NCI-H526 treated with DMSO at 0.1 percent for 48 hours (cell line): ENCODE results near the gene LRG1.
"Not testable (repeated sequence)": the region's sequence is repeated elsewhere in the genome, so short reads cannot be mapped to it uniquely, and the experiment has no call there.

Experiments
- DNase-seq: peaks from one replicate; lab custom pipeline; 2025; lab: John Stamatoyannopoulos, UW

LRG1 gene

DNA sequence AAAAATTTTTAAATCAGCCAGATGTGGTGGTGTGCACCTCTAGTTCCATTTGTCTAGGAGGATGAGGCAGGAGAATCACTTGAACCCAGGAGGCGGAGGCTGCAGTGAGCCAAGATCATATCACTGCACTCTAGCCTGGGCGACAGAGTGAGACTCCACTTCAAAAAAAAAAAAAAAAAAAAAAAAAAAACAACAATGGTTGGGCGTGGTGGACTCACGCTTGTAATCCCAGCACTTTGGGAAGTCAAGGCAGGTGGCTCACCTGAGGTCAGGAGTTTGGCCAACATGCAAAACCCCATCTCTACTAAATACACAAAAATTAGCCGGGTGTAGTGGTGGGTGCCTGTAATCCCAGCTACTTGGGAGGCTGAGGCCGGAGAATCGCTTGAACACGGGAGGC is 12.5 kb downstream of the LRG1 start:
- DNase-seq: not testable (repeated sequence)

GRCh38 chr19:4525563-4526002 is 14.3 kb downstream of the LRG1 start:
- DNase-seq: no peak

DNA sequence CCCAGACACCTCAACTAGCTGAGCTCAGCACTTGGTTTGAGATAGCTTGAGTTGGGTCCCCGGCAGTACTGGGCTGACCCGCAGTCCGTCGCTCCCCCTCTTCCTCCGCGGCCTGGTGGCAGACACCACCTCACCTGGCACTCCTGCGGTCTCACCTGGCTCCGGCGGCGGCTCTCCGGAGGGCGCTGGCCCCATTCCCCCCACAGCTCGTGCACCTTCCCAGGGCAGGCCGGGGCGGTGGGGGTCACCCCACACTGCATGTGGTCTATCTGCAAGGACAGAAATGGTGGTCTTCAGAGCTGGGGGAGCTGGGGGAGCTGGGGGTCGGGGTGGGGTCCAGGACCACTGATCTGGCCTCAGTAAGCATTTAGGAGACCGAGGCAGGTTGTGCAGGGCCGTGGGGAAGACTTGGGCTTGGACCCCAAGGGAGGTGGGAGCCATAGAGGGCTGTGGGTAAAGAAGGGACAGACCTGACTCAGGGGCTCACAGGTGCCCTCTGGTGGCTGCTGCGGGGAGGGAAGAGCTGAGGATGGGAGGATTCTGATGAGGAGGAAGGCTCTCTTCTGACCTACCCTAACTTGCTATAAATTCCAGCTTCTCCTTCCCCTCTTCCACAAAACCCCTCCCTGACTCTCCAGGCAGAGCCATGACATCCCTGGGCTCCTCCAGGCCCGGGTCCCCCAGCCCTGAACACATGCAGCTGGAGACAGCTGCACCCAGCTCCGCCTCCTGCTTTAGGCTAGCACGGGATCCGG is 14.9 kb downstream of the LRG1 start:
- no peak for DNase-seq

DNA sequence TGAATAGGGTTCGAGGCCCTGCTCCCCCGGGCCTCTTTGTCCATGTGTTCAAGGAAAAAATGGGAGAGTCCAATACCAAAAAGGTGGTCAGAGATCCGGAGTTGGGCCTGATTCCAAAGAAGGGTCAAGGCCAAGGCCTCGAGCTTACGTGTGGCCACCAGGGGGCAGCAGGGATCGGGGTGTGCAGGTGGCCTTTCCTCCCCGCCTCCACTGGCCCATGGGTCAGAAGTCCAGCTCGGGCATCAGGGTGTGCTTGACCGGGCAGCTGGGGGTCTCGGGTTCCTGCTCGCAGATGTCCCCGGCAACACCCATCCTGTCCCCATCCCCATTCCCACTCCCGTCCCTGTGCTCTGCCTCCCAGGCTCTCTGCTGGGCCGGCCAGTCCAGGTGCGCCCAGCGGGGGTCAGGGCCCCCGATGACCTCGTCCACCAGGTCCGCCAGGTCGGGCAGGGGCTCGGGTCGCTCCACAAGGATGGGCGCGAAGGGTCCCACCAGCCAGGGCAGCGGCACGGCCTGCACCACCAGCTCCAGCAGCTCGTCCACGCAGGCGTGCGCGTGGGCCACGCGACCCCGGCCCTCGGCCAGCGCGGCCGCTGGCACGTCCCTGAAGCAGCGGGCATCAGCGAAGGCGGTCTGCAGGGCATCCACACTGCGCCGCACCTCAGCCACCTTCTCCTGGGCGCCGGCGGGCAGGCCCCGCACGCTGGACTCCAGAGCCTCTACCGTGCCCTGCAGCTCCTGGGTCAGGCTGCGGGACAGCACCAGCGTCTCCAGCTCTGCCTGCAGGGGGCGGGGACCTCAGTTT is 16.3 kb downstream of the LRG1 start:
- no peak for DNase-seq

- no peak for DNase-seq
Measured at GRCh38 chr19:4522291-4523002, 17.4 kb downstream of the LRG1 start.

DNA sequence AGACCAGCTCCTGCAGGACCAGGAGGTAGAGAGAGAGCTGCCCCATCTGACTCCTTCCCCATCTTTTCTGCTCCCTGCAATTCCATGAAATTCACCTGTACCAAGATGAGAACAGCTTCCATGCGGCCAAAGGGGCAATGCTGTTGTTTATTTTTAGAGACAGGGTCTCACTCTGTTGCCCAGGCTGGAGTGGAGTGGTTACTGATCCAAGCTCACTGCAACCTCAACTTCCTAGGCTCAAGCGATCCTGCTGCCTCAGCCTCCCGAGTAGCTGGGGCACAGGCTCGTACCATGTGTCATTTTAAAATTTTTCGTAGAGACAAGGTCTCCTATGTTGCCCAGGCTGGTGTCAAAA is 18.0 kb downstream of the LRG1 start:
- DNase-seq: no peak

GRCh38 chr19:4521170-4521887 is 18.5 kb downstream of the LRG1 start:
- no peak for DNase-seq

DNA sequence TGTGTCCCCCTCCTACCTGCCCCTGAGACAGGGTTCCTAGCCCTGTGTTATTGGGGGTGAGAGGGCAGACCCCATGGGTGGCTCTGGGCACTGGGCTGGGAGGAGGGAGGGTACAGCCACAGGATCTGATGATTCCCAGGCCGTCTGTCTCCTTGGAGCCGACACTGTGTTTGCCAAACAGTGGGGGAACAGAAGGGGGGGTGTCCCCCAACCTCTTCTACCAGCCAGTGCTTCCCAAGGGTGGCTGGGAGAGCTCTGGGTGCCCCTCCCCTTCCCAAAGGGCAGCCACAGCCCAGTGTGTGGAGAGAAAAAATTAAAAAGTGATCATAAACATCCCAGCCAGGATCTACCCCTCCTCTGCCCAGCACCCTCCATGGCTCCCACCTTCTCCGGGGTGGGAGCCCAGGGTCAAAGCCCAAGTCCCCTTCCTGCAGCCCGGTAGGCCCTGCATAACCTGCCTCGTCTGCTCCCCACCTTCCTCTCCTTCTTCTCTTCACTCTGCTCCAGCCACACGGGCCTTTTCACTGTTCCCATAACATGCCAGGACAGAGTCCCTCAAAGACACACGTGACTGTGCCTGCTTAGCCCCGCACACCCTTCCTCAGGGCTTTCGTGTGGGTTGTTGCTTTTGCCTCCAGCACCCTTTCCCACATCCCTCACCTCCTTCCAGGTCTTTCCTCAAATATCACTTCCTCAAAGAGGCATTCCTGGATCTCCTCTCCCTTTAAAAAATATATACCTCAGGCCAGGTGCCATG is 20.1 kb downstream of the LRG1 start:
- no peak for DNase-seq

DNA sequence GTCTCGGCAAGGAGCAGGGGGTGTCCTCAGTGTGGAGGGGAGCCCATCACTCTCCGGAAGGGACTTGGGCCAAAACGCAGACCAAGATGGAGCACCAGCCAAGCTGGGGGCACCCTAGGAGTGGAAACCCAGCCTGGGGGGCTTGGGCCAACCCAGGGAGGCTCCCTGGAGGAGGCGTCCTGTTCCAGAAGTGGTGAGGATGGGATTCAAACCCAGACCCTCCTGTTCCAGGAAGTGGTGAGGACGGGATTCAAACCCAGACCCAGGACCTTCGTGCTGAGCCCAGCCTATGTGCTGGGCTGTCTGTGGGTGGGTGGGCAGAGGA is 20.7 kb downstream of the LRG1 start:
- DNase-seq: no peak

GRCh38 chr19:4518345-4519171 is 21.3 kb downstream of the LRG1 start, which contains the start of gene PLIN4:
Gene PLIN4 (minus strand): TSS chr19:4518486. CDS start chr19:4518272, 214 bp downstream.
- DNase-seq: no peak

- DNase-seq: no peak
Measured at GRCh38 chr19:4517451-4518057, 22.3 kb downstream of the LRG1 start.

- DNase-seq: no peak
Measured at GRCh38 chr19:4516939-4517300, 22.9 kb downstream of the LRG1 start.

DNA sequence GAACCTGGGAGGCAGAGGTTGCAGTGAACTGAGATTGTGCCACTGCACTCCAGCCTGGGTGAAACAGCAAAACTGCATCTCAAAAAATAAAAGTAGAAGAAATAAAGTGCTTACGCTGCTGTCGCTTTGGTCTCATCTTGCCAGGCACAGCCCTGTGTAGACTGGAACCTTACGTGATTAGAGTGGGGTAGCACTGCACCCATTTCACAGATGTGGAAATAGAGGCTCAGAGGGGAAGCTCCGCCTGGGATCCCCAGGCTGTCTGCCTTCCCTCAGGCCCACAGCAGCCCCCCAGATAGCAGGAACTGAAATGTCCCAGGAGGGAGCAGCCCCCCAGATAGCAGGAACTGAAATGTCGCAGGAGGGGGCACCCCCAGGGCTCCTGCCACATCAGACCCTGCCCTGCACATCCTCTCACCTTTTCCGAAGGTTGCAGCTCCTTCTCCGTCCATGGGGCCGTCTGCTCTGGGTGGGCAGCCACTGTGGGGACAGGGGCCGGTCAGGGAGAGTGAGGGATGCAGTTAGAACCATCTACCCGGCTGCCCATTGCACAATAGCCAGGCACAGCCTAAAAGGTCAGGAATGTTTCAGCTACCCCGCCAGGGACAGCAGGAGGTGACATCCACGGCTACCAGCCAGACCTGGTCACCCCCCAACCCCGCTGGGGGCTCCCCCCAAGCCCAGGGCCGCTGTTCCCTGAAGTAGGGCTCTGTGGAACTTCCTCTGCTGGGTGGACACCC is 23.5 kb downstream of the LRG1 start:
- no peak for DNase-seq

GRCh38 chr19:4515732-4516131 is 24.1 kb downstream of the LRG1 start:
- no peak for DNase-seq

DNA sequence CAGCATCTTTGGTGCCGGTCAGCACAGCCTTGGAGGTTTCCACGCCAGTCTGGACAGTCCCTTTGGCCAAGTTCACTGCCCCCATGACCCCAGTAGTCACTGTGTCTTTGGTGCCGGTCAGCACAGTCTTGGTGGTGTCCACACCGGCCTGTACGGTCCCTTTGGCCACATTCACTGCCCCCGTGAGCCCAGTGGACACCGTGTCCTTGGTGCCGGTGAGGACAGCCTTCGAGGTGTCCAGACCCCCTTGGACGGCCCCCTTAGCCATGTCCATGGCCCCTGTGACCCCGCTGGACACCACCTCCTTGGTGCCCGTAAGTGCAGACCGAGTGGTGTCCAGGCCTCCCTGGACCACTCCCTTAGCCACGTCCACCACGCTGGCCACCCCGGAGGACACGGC is 26.6 kb downstream of the LRG1 start:
- no peak for DNase-seq

GRCh38 chr19:4512070-4512469 is 27.8 kb downstream of the LRG1 start:
- no peak for DNase-seq

GRCh38 chr19:4511300-4512054 is 28.4 kb downstream of the LRG1 start:
- DNase-seq: no peak

DNA sequence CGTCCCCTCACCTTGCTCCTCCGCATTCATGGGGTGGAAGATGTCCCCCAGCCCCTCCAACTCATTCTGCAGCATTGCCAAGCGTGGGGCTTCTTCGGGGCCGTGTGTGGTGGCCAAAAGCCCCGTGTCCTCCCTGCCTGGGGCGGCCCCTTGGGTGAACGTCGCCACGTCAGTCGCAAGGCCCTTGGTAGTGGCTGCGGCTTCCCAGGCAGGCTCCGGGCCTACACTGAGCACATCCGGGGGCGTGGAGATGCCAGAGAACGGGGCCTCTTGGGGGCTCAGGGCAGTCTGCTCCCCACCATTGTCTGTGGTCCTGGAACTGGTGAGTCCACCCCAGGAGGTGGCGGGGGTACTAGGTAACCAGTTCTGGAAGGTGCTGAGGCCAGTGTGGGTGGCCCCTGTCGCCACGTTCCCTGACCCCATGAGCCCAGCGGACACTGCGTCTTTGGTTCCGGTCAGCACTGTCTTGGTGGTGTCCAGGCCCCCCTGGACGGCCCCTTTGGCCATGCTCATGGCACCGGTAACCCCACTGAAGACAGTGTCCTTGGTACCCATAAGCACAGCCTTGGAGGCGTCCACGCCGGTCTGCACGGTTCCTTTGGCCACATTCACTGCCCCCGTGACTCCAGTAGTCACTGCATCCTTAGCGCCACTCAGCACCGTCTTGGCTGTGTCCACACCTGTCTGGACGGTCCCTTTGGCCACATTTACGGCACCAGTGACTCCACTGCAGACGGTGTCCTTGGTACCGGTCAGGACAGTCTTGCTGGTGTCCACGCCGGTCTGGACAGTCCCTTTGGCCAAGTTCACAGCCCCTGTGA is 29.2 kb downstream of the LRG1 start:
- DNase-seq: no peak
